ENCODE results near the gene KLK12. TPM values are rescaled to one million over a fixed set of nuclear protein-coding genes. Genes with fewer than 3 reads are reported as not detected.

Gene KLK12
- total RNA-seq, 6 experiments from 2014 or later: not detected

DNA sequence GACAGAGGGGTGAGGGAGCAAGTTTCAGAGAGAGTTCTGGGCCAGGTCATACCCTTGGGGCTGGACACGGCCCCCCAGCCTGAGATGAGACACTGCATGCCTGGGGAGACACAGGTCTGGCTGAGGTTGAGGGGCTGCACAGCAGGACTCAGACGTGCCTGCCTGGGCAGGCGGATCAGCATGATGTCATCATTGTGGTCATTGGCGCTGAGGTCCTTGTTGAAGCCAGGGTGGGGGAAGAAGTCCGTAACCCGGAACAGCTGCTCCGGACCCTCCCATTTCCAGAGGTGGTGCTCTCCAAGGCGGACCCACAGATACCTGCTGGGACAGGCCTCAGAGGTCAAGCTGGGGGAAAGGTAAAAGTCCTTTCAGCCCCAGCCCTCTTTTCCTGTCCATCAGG is 28.4 kb downstream of the KLK12 start:
- Histone ChIP-seq H3K27ac (no peak overlapping the region), H3K36me3 (no peaks in the 10 kb centered on the region), H3K4me3 (no peak overlapping the region), H3K27me3 (no peaks in the 10 kb centered on the region), H3K4me1 (no peaks in the 10 kb centered on the region), H3K9me3 (no peaks in the 10 kb centered on the region)
- intact Hi-C loops (cut with DNase I): no loop called here
- 13% methylated on average over 4 of the region's 8 CpGs for WGBS (ENCODE audit: insufficient coverage, low coverage, low lambda C conversion rate, missing lambda C conversion rate)
- DNase-seq (peak in 1 of 3 donors; percentile 18), ATAC-seq (no peak)
- TF ChIP-seq POLR2A (IDR thresholded peaks at IDR 0.05): no peak
- TF ChIP-seq, protein P1, sequence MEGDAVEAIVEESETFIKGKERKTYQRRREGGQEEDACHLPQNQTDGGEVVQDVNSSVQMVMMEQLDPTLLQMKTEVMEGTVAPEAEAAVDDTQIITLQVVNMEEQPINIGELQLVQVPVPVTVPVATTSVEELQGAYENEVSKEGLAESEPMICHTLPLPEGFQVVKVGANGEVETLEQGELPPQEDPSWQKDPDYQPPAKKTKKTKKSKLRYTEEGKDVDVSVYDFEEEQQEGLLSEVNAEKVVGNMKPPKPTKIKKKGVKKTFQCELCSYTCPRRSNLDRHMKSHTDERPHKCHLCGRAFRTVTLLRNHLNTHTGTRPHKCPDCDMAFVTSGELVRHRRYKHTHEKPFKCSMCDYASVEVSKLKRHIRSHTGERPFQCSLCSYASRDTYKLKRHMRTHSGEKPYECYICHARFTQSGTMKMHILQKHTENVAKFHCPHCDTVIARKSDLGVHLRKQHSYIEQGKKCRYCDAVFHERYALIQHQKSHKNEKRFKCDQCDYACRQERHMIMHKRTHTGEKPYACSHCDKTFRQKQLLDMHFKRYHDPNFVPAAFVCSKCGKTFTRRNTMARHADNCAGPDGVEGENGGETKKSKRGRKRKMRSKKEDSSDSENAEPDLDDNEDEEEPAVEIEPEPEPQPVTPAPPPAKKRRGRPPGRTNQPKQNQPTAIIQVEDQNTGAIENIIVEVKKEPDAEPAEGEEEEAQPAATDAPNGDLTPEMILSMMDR (IDR thresholded peaks at IDR 0.05): no peak

DNA sequence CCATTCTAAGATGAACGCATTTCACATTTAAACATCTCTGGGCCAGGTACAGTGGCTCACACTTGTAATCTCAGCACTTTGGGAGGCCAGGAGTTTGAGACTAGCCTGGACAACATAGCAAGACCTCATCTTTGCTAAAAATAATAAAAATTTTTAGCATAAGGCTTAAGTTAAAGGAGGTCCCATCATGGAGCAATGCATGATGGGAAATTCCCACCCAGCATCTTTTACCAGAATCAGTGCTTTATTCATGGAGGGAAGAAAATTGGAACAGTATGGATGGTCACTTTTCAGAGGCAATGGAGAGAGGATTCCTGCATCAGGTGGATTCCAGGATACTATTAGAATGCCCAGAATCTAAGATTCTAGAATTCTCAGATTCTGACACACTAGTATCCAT is 29.6 kb downstream of the KLK12 start:
- Histone ChIP-seq H3K4me1 (no peaks in the 10 kb centered on the region), H3K36me3 (no peaks in the 10 kb centered on the region), H3K9me3 (no peaks in the 10 kb centered on the region), H3K27ac (no peak overlapping the region), H3K27me3 (no peaks in the 10 kb centered on the region), H3K4me3 (no peak overlapping the region)
- ATAC-seq (no peak), DNase-seq (no peak)
- TF ChIP-seq, protein P1 (IDR thresholded peaks at IDR 0.05): no peak
- no peak for TF ChIP-seq POLR2A (IDR thresholded peaks at IDR 0.05)
- intact Hi-C loops (cut with DNase I): no loop called here
- 67% methylated on average over 1 of the region's 1 CpG for WGBS (ENCODE audit: insufficient coverage, low coverage, low lambda C conversion rate, missing lambda C conversion rate)

DNA sequence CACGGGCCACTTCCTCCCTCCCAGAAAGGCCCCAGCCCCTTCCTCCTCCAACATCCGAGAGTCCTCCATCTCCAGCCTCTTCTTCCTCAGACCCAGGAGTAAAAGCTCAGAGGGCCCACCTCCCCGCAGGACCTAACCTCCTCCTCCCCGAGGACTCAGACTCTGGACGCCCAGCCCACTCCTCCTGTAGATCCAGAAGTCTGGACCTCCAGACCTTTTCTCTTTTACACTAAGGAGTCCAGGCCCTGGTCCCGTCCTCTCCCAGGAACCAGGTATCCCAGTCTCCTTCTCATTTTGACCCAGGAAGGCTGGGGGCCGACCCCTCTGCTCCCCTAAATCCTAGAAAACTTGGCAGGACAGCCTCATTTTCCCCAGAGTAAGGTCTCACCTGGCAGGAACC is 31.5 kb downstream of the KLK12 start:
- Histone ChIP-seq H3K27ac (no peak overlapping the region), H3K36me3 (no peaks in the 10 kb centered on the region), H3K4me3 (no peak overlapping the region), H3K4me1 (no peaks in the 10 kb centered on the region), H3K27me3 (no peaks in the 10 kb centered on the region), H3K9me3 (no peaks in the 10 kb centered on the region)
- ATAC-seq (no peak), DNase-seq (no peak)
- intact Hi-C loops (cut with DNase I): no loop called here
- 69% methylated on average over 6 of the region's 7 CpGs for WGBS (ENCODE audit: insufficient coverage, low coverage, low lambda C conversion rate, missing lambda C conversion rate)
- TF ChIP-seq, protein P1 (IDR thresholded peaks at IDR 0.05): no peak
- TF ChIP-seq POLR2A (IDR thresholded peaks at IDR 0.05): no peak

DNA sequence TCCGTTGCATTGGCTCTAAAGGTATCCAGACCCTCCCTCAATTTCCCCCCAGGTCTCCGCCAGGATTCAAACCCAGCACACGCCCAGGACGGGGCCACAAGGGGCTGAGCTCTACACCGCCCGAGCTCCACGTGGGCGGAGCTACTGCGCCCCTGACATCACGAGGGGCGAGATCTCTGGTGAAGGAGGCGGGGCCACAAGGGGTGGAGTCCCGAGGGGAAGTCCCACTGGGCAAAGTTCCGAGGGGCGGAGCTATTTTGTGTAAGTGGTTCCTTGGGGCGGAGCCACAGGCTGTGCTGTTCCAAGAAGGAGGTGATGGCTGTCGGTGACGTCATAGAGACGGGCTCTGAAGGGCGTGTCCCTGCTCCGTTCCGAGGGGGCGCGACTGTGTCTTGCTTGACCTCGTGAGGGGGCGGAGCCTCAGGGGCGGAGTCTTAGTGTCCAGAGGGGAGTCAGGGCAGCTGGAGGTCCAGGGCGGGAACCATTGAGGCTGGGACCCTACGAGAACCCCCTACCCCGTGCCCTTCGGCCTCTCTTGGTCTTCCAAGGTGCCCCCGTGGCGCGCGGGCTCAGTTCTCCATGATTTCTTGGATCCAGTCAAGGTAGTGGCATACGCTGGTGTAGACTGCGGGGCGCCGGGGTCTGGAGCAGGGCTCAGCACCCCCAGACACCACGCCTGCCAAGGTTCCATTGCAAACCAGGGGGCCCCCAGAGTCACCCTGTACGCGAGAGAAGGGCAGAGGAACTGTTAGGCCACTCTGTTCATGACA is 32.1 kb downstream of the KLK12 start:
- no peak overlapping the region for H3K27ac ChIP-seq
- 25% methylated on average over 3 of the region's 42 CpGs for WGBS (ENCODE audit: insufficient coverage, low coverage, low lambda C conversion rate, missing lambda C conversion rate)
- DNase-seq (no peak), ATAC-seq (peak in 1 of 4 donors; percentile 18)
- H3K4me3 ChIP-seq: no peak overlapping the region
- H3K9me3 ChIP-seq: no peaks in the 10 kb centered on the region
- no peaks in the 10 kb centered on the region for H3K27me3 ChIP-seq
- H3K4me1 ChIP-seq: no peaks in the 10 kb centered on the region
- no peak for TF ChIP-seq POLR2A (IDR thresholded peaks at IDR 0.05)
- TF ChIP-seq, protein P1 (IDR thresholded peaks at IDR 0.05): no peak
- intact Hi-C loops (cut with DNase I): no loop called here
- no peaks in the 10 kb centered on the region for H3K36me3 ChIP-seq

All from right lobe of liver (tissue), 6 donors.